Suprapubic skin (tissue), 4 donors: ENCODE data around the gene SPOCK3. TPM values are rescaled to one million over a fixed set of nuclear protein-coding genes. Genes with fewer than 3 reads are reported as not detected.

Source experiments
- DNase-seq, 2 donors: peaks; one replicate each; pipeline ENCODE4 v3.0.0-alpha.2; 2019; ENCODE audit warnings: low spot score in 2 of 2
- H3K27ac ChIP-seq: fragments of 200-600 bp; sonication (generic); one replicate; pipeline ENCODE4 v1.5.1; 2019
- H3K27me3 ChIP-seq: fragments of 200-600 bp; sonication (generic); one replicate; pipeline ENCODE4 v1.5.1; 2019
- H3K36me3 ChIP-seq: fragments of 200-600 bp; sonication (generic); one replicate; pipeline ENCODE4 v1.5.1; 2019
- H3K4me1 ChIP-seq: fragments of 200-600 bp; sonication (generic); one replicate; pipeline ENCODE4 v1.5.1; 2019
- H3K4me3 ChIP-seq: fragments of 200-600 bp; sonication (generic); one replicate; pipeline ENCODE4 v1.5.1; 2019; ENCODE audit warnings: mild to moderate bottlenecking
- H3K9me3 ChIP-seq: fragments of 200-600 bp; sonication (generic); one replicate; pipeline ENCODE4 v1.5.1; 2019
- EP300 ChIP-seq: sonication (generic); formaldehyde crosslinking; IDR thresholded peaks from one replicate; pipeline ENCODE4 v1.6.1; 2017; ENCODE audit warnings: antibody characterized with exemption
- POLR2A ChIP-seq, 2 donors: fragments of 450-650 bp; IDR thresholded peaks; one replicate each; pipeline ENCODE4 v1.6.1; 2017; ENCODE audit warnings: antibody characterized with exemption in 2 of 2, mild to moderate bottlenecking in 2 of 2, moderate library complexity in 2 of 2
- POLR2AphosphoS5 ChIP-seq, 3 donors: sonication (generic); formaldehyde crosslinking; IDR thresholded peaks; one replicate each; pipeline ENCODE4 v1.6.1; 2017; ENCODE audit warnings: antibody characterized with exemption in 3 of 3
- WGBS: methylation state at CpG from one replicate; pipeline ENCODE4 v1.1.5; 2018; 5-methylcytosine and 5-hydroxymethylcytosine counted together
- total RNA-seq, 4 donors: library from RNA; depleted of rRNA; stranded (reverse); fragments of >200 nt; gene quantifications; one replicate each; pipeline ENCODE4 v1.1.0, GENCODE V29; 2016
- TF ChIP-seq, protein P1 (sequence below), 2 donors: fragments of 200-600 bp in 1 of 2; fragments of 450-650 bp in 1 of 2; sonication (generic) in 1 of 2; IDR thresholded peaks; one replicate each; pipeline ENCODE4 v1.5.1; 2016 to 2019; ENCODE audit warnings: antibody characterized with exemption in 2 of 2, mild to moderate bottlenecking in 1 of 2, moderate library complexity in 1 of 2

SPOCK3 gene
- total RNA-seq, 4 donors from 2014 or later = not detected

GRCh38 chr4:167210166-167210565, 24.1 kb downstream of the SPOCK3 start:
- H3K27me3 ChIP-seq = no peaks in the 10 kb centered on the region
- H3K9me3 ChIP-seq = no peaks in the 10 kb centered on the region
- H3K4me1 ChIP-seq = no peaks in the 10 kb centered on the region
- 65% methylated on average over 2 of the region's 2 CpGs for WGBS
- no peak overlapping the region for H3K4me3 ChIP-seq
- no peak overlapping the region for H3K27ac ChIP-seq
- DNase-seq = no peak
- TF ChIP-seq POLR2AphosphoS5 (IDR thresholded peaks at IDR 0.05) (no peak), POLR2A (IDR thresholded peaks at IDR 0.05) (no peak), EP300 (no peak)
- TF ChIP-seq, protein P1, sequence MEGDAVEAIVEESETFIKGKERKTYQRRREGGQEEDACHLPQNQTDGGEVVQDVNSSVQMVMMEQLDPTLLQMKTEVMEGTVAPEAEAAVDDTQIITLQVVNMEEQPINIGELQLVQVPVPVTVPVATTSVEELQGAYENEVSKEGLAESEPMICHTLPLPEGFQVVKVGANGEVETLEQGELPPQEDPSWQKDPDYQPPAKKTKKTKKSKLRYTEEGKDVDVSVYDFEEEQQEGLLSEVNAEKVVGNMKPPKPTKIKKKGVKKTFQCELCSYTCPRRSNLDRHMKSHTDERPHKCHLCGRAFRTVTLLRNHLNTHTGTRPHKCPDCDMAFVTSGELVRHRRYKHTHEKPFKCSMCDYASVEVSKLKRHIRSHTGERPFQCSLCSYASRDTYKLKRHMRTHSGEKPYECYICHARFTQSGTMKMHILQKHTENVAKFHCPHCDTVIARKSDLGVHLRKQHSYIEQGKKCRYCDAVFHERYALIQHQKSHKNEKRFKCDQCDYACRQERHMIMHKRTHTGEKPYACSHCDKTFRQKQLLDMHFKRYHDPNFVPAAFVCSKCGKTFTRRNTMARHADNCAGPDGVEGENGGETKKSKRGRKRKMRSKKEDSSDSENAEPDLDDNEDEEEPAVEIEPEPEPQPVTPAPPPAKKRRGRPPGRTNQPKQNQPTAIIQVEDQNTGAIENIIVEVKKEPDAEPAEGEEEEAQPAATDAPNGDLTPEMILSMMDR (IDR thresholded peaks at IDR 0.05) = no peak
- no peaks in the 10 kb centered on the region for H3K36me3 ChIP-seq

DNA sequence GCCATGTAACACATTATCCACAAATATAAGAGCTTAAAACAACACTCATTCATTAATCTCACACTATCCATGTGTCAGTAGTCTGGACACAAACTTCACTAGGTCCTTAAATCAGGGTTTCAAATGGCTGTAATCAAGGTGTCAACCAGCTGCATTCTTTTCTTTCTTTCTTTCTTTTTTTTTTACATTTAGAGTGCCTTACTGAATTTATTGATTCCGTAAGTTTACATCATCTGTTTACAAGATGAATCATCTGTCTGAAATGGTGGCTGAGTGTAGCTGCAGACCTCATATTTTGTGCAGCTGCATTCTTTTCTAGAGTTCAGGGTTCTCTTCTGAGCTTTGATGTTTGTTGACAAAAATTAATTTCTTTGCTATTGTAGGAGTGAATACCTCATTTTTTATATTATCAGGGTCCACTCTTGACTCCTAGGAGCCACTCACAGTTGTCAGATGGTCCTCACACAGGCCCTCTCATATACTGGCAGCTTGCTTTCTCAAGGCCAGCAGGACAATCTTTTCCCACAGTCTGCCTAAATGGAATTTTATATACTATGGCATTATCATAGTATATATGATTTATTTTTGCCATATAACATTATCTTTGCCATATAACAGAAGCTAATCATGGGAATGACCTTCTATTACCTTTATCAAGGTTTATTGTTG, 37.8 kb downstream of the SPOCK3 start:
- H3K9me3 ChIP-seq = no peaks in the 10 kb centered on the region
- no peaks in the 10 kb centered on the region for H3K4me1 ChIP-seq
- H3K27ac ChIP-seq = no peak overlapping the region
- no peaks in the 10 kb centered on the region for H3K27me3 ChIP-seq
- WGBS = 53% methylated on average over 1 of the region's 1 CpG
- TF ChIP-seq EP300 (no peak), POLR2A (IDR thresholded peaks at IDR 0.05) (no peak), POLR2AphosphoS5 (IDR thresholded peaks at IDR 0.05) (no peak)
- TF ChIP-seq, protein P1 (IDR thresholded peaks at IDR 0.05) = no peak
- no peak overlapping the region for H3K4me3 ChIP-seq
- H3K36me3 ChIP-seq = no peaks in the 10 kb centered on the region
- DNase-seq = no peak

DNA sequence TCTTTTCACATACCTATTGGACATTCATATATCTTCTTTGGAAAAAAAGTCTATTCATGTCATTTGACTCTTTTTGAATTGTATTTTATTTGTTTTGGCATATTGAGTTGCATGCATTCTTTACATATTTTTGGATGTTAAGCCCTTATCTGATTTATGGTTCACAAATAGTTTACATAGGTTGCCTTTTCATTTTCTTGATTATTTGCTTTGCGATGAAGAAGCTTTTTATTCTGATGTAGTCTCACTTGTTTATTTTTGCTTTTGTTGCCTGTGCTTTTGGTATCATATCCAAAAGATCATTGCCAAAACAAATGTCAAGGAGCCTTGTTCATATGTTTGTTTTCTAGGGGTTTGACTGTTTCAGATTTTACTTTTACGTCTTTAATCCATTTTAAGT, 43.9 kb downstream of the SPOCK3 start:
- no peak for DNase-seq
- TF ChIP-seq POLR2A (IDR thresholded peaks at IDR 0.05) (no peak), EP300 (no peak), POLR2AphosphoS5 (IDR thresholded peaks at IDR 0.05) (no peak)
- TF ChIP-seq, protein P1 (IDR thresholded peaks at IDR 0.05) = no peak
- H3K4me3 ChIP-seq = no peak overlapping the region
- no peak overlapping the region for H3K27ac ChIP-seq
- no peaks in the 10 kb centered on the region for H3K36me3 ChIP-seq
- H3K27me3 ChIP-seq = no peaks in the 10 kb centered on the region
- H3K9me3 ChIP-seq = no peaks in the 10 kb centered on the region
- no peaks in the 10 kb centered on the region for H3K4me1 ChIP-seq
- WGBS = 79% methylated on average over 2 of the region's 2 CpGs

GRCh38 chr4:167185465-167185864, 48.8 kb downstream of the SPOCK3 start:
- Histone ChIP-seq H3K4me3 (no peak overlapping the region), H3K9me3 (peaks cover 4% of the 10 kb centered on the region), H3K36me3 (no peaks in the 10 kb centered on the region), H3K27ac (no peak overlapping the region), H3K27me3 (no peaks in the 10 kb centered on the region), H3K4me1 (no peaks in the 10 kb centered on the region)
- no peak for DNase-seq
- no peak for TF ChIP-seq POLR2AphosphoS5 (IDR thresholded peaks at IDR 0.05)
- TF ChIP-seq, protein P1 (IDR thresholded peaks at IDR 0.05) = no peak
- no peak for TF ChIP-seq POLR2A (IDR thresholded peaks at IDR 0.05)
- no peak for TF ChIP-seq EP300
- 59% methylated on average over 3 of the region's 3 CpGs for WGBS

GRCh38 chr4:167183036-167183435, 51.3 kb downstream of the SPOCK3 start:
- H3K4me1 ChIP-seq = no peaks in the 10 kb centered on the region
- peaks cover 4% of the 10 kb centered on the region for H3K9me3 ChIP-seq
- H3K4me3 ChIP-seq = no peak overlapping the region
- no peaks in the 10 kb centered on the region for H3K36me3 ChIP-seq
- no peak overlapping the region for H3K27ac ChIP-seq
- no peaks in the 10 kb centered on the region for H3K27me3 ChIP-seq
- no peak for TF ChIP-seq POLR2AphosphoS5 (IDR thresholded peaks at IDR 0.05)
- TF ChIP-seq, protein P1 (IDR thresholded peaks at IDR 0.05) = no peak
- no peak for TF ChIP-seq EP300
- TF ChIP-seq POLR2A (IDR thresholded peaks at IDR 0.05) = no peak
- DNase-seq = no peak
